GM21528 (cell line): ENCODE measurements around the gene ABCC1.
"Not testable (repeated sequence)": the region's sequence is repeated elsewhere in the genome, so short reads cannot be mapped to it uniquely, and the experiment has no call there.

Experiments used
- ATAC-seq: cut with Tn5 transposase; IDR thresholded peaks from one replicate; pipeline ENCODE4 v1.9.1; 2021; ENCODE audit warnings: mild to moderate bottlenecking, moderate library complexity; ENCODE audit not compliant: unreplicated experiment, low FRiP score

Gene ABCC1

DNA sequence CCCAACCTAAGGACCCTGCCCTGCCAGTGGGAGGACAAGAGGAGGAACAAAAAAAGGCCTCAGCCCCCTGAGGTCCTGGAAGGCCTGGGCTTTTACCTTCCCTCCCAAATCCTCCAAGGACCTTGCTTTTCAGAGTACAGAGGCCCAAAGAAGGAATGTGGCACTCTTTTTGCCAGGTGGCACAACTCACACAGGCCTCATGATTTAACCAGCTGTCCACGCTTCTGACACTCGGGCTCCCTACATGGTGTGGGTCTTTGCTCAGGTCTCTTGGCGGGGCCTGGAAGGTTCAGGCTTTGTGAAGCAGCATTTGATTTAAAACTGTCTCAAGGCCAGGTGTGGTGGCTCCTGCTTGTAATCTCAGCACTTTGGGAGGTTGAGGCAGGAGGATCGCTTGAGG lies 153.3 kb downstream of the ABCC1 start:
- no peak for ATAC-seq

- not testable (repeated sequence) for ATAC-seq
These were observed 154.9 kb downstream of the ABCC1 start for GRCh38 chr16:16104132-16104803.

- ATAC-seq, result not testable (repeated sequence)
These were observed 155.4 kb downstream of the ABCC1 start for GRCh38 chr16:16104804-16105141.

- ATAC-seq, result no peak
These were observed 156.2 kb downstream of the ABCC1 start for GRCh38 chr16:16105646-16106045.

GRCh38 chr16:16106466-16106865 lies 157.1 kb downstream of the ABCC1 start:
- no peak for ATAC-seq

DNA sequence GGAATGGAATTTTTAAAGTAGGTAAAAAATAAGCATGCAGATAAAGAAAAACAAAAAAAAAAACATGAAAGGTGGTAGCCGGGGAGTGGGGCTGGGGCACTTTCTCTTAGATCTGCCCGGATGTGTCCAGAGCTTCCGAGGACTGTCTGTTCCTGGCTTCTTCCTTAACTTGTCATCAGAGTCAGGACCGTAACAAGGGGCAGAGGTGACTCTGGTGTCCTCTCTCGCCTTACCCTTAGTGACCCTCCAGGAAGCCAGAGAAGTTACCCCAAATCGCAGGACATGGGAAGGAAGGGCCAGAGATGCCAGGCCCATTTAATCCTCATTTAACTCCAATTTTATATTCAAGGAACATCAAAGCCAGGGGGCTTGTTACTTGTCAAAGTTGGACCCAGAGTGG lies 158.4 kb downstream of the ABCC1 start:
- ATAC-seq, result no peak

- ATAC-seq, result no peak
These were observed 159.3 kb downstream of the ABCC1 start for GRCh38 chr16:16108759-16109158.

GRCh38 chr16:16109453-16110110 lies 160.2 kb downstream of the ABCC1 start:
- no peak for ATAC-seq

- ATAC-seq, result no peak
These were observed 160.7 kb downstream of the ABCC1 start for GRCh38 chr16:16110111-16110490.

- no peak for ATAC-seq
These were observed 162.2 kb downstream of the ABCC1 start for GRCh38 chr16:16111639-16112038.

GRCh38 chr16:16112450-16113053 lies 163.1 kb downstream of the ABCC1 start:
- ATAC-seq, result no peak

- no peak for ATAC-seq
These were observed 163.7 kb downstream of the ABCC1 start for GRCh38 chr16:16113076-16113475.

DNA sequence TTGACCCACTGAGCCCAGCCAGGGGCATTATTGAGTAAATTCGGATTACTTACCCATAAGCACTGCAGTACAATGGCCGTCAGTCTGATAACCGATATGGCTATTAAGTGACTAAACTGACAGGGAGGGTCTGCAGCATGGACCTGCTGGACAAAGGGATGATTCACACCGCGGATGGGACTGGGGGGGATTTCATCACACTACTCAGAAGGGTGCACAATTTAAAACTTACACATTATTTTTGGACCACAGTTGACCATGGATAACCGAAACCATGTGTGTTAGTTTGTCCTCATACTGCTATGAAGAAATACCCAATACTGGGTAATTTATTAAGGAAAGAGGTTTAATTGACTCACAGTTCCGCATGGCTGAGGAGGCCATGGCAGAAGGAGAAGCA lies 167.4 kb downstream of the ABCC1 start:
- ATAC-seq, result no peak

GRCh38 chr16:16118337-16118736 lies 168.9 kb downstream of the ABCC1 start:
- ATAC-seq, result no peak

GRCh38 chr16:16120044-16120381 lies 170.6 kb downstream of the ABCC1 start:
- no peak for ATAC-seq

DNA sequence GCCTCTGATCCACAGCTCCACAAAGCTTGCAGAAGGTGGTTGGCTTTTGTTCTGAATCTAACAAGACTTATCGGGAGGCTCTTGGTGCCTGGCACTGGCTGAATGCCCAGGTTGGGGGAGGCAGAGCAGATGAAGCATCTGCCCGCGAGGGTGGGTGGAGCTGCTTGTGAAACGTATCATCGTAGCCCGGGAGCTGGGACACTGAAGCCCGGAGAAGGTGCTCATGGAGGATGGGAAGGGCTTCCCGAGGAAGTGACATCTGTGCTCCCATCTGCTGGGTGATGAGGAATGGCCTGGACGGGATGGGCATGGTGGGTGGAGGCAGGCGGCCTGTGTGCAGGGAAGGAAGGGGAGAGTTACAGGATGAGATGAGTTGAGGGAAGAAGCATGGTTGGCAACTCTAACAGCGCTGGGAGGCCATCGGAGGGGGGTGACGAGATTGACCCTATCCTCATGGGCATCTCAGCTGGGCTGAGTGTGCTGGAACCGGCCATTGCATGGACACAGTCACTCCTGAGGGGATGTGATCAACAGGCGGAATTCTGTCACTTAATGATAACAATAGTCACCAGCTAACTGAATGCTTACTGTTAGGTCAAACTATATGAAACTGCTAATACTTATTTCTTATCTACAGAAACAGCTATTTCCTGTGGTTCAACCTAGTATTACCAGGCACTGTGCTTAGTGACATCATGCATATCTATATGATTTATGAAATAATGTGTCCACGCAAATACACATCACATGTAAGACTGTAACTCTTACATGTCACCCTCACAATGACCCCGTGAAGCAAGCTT lies 171.2 kb downstream of the ABCC1 start:
- no peak for ATAC-seq

GRCh38 chr16:16121185-16121727 lies 171.8 kb downstream of the ABCC1 start:
- ATAC-seq, result no peak

DNA sequence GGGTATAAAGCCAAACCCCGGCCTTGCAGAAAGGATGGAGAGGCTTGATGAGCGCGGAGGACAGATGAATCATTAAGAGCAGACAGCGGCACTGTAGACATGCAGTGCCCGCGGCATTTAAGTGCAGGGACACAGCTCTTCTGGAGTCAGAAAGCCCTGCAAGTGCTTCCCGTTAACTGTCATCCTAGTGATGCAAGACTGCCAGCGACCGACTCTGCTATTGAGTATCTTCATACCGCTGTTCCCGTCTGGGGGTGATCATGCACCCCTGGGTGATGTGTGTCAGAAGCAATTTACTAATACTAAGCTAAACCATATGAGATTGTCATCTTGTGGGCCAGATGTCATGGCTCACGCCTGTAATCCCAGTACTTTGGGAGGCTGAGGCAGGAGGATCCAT lies 172.8 kb downstream of the ABCC1 start:
- no peak for ATAC-seq

GRCh38 chr16:16124438-16124837 lies 175.0 kb downstream of the ABCC1 start:
- no peak for ATAC-seq

DNA sequence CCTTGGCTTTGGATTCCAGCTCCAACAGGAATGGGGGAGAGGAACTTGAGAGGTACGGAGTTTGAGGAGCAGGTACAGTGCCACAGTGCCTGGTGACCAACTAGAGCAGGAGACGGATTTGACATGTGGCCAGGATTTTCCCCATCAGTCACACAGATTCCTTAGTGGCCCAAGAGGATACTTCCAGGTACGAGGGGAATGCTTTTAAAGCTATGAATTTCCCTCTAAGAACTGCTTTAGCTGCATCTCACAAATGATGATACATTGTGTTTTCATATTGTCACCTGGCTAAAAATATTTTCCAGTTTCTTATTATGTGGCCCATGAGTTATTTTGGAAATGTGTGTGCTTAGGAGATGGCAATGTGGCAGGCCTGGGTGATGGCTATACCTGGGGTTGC lies 175.6 kb downstream of the ABCC1 start:
- ATAC-seq, result no peak

DNA sequence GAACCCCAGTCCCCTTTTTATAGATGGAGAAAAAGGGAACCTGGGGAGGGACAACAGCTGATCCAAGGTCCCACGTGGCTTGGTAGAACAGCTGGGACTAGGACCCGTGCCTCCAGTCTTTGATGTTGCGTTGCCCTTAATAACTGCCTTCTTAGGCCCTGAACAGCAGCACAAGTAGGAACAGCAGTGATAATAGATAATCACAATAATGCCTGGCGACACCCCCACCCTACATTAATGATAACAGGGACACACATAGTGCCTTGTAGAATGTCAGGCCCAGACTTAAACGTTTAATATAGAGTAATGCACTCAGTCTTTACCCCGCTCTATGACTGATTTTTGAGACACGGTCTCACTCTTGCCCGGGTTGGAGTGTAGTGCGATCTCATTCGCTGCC lies 177.5 kb downstream of the ABCC1 start:
- no peak for ATAC-seq
